Measurements from ENCODE around the gene ASTN2.

DNA sequence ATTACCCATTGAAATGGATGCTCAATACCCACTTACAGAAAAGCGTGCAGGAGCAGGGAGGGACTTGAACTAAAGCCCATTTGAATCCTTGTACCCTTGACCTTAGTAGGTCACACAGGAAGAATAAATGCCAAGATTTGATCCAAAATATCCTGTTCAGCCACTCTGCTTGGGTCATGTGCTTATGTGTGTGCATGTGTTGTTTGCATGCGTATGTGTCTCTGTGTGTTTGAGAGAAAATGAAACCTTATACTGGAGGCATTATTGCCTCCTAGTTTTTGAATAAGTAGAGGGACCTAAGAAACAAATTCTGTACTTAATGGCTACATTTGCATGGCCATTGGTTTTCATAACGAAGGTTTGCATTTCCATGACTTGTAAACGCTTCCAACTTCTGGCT is 791.1 kb downstream of the ASTN2 start:
- TF ChIP-seq, protein P1, sequence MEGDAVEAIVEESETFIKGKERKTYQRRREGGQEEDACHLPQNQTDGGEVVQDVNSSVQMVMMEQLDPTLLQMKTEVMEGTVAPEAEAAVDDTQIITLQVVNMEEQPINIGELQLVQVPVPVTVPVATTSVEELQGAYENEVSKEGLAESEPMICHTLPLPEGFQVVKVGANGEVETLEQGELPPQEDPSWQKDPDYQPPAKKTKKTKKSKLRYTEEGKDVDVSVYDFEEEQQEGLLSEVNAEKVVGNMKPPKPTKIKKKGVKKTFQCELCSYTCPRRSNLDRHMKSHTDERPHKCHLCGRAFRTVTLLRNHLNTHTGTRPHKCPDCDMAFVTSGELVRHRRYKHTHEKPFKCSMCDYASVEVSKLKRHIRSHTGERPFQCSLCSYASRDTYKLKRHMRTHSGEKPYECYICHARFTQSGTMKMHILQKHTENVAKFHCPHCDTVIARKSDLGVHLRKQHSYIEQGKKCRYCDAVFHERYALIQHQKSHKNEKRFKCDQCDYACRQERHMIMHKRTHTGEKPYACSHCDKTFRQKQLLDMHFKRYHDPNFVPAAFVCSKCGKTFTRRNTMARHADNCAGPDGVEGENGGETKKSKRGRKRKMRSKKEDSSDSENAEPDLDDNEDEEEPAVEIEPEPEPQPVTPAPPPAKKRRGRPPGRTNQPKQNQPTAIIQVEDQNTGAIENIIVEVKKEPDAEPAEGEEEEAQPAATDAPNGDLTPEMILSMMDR (IDR thresholded peaks at IDR 0.05; ENCODE audit: low read depth, low read length, missing input control): no peak
- TF ChIP-seq GABPA (IDR thresholded peaks at IDR 0.05 in 1 of 2, conservative IDR thresholded peaks at IDR 0.05 in 1 of 2): no peak

Measured in liver (tissue), 3 donors.